CD4-positive, alpha-beta T cell (primary cell): ENCODE measurements around the gene FNBP1L. TPM values are rescaled to one million over a fixed set of nuclear protein-coding genes. Genes with fewer than 3 reads are reported as not detected.

Experiments used
- ATAC-seq: fragments of 200-7000 bp; cut with Tn5 transposase; one replicate; pipeline ENCODE4 v1.10.0; 2022; ENCODE audit warnings: mild to moderate bottlenecking; ENCODE audit not compliant: poor library complexity
- CTCF ChIA-PET: fragments of 350-600 bp; sonication (Branson Sonifier 250); formaldehyde crosslinking; loops from one replicate; lab custom pipeline; 2021; ENCODE audit warnings: antibody characterized with exemption, inconsistent platforms; lab: Charles Lee
- POLR2A ChIA-PET: fragments of 350-600 bp; sonication (Branson Sonifier 250); formaldehyde crosslinking; loops from one replicate; lab custom pipeline; 2021; ENCODE audit warnings: antibody characterized with exemption, inconsistent platforms; lab: Charles Lee
- DNase-seq, 14 experiments: peaks; one replicate each; pipeline ENCODE4 v3.0.0-alpha.2; 2013 to 2020; ENCODE audit warnings: mixed read lengths in 2 of 14
- H3K27ac ChIP-seq, 2 donors: one replicate each; pipeline versions ENCODE4 v1.5.1 to v1.7.0; 2013; ENCODE audit warnings: low read length in 2 of 2, low read depth in 1 of 2, mild to moderate bottlenecking in 1 of 2
- H3K27me3 ChIP-seq, 2 experiments: 1 replicate in 1 of 2; 2 replicates in 1 of 2; pipeline versions ENCODE4 v1.6.1 to v1.7.0; 2013; ENCODE audit warnings: low read length in 2 of 2, control low read depth in 1 of 2, mild to moderate bottlenecking in 1 of 2, moderate library complexity in 1 of 2; ENCODE audit not compliant: insufficient read depth in 2 of 2, control insufficient read depth in 1 of 2
- H3K36me3 ChIP-seq: one replicate; pipeline ENCODE4 v1.6.1; 2013; ENCODE audit warnings: low read length, control low read depth; ENCODE audit not compliant: insufficient read depth
- H3K4me1 ChIP-seq: one replicate; pipeline ENCODE4 v1.6.1; 2013; ENCODE audit warnings: low read length, control low read depth; ENCODE audit not compliant: insufficient read depth
- H3K4me3 ChIP-seq: one replicate; pipeline ENCODE4 v1.5.1; 2013; ENCODE audit warnings: mild to moderate bottlenecking, low read length, moderate library complexity
- H3K9me3 ChIP-seq, 2 experiments: 1 replicate in 1 of 2; 2 replicates in 1 of 2; pipeline versions ENCODE4 v1.6.1 to v1.7.0; 2013; ENCODE audit warnings: low read length in 2 of 2, mild to moderate bottlenecking in 2 of 2, control low read depth in 1 of 2, moderate library complexity in 1 of 2; ENCODE audit not compliant: control insufficient read depth in 1 of 2, insufficient read depth in 1 of 2
- H3K27ac Mint-ChIP-seq: one replicate; pipeline ENCODE4 v1.8.0; 2020; ENCODE audit warnings: mixed read lengths
- H3K27me3 Mint-ChIP-seq: one replicate; pipeline ENCODE4 v1.8.0; 2021; ENCODE audit warnings: mixed read lengths
- H3K36me3 Mint-ChIP-seq: one replicate; pipeline ENCODE4 v1.8.0; 2021; ENCODE audit warnings: low read depth, mixed read lengths
- H3K4me1 Mint-ChIP-seq: one replicate; pipeline ENCODE4 v1.8.0; 2021; ENCODE audit warnings: low read depth, mixed read lengths
- H3K4me3 Mint-ChIP-seq: one replicate; pipeline ENCODE4 v1.8.0; 2020; ENCODE audit warnings: mild to moderate bottlenecking, mixed read lengths
- H3K9me3 Mint-ChIP-seq: one replicate; pipeline ENCODE4 v1.8.0; 2020; ENCODE audit warnings: mixed read lengths
- intact Hi-C, 2 experiments: fragments of 100-400 bp; cut with DNase I in 1 of 2; cut with micrococcal nuclease in 1 of 2; formaldehyde crosslinking; loops; one replicate each; pipeline versions ENCODE4 v1.15.1 to v1.9.0; 2023 to 2025; cut with DNase I, micrococcal nuclease
- total RNA-seq, 174 experiments: library from RNA in 2 of 174; stranded (reverse) in 2 of 174; gene quantifications; one replicate each; pipeline ENCODE4 v1.2.3 and lab custom pipeline; 2021 to 2026
- TF ChIP-seq, protein P1 (sequence below): fragments of 200-600 bp; IDR thresholded peaks from one replicate; pipeline ENCODE4 v1.8.0; 2022; ENCODE audit warnings: antibody characterized with exemption, mild to moderate bottlenecking

The FNBP1L gene
- total RNA-seq, 2 experiments from 2014 or later, result 1.1 TPM

DNA sequence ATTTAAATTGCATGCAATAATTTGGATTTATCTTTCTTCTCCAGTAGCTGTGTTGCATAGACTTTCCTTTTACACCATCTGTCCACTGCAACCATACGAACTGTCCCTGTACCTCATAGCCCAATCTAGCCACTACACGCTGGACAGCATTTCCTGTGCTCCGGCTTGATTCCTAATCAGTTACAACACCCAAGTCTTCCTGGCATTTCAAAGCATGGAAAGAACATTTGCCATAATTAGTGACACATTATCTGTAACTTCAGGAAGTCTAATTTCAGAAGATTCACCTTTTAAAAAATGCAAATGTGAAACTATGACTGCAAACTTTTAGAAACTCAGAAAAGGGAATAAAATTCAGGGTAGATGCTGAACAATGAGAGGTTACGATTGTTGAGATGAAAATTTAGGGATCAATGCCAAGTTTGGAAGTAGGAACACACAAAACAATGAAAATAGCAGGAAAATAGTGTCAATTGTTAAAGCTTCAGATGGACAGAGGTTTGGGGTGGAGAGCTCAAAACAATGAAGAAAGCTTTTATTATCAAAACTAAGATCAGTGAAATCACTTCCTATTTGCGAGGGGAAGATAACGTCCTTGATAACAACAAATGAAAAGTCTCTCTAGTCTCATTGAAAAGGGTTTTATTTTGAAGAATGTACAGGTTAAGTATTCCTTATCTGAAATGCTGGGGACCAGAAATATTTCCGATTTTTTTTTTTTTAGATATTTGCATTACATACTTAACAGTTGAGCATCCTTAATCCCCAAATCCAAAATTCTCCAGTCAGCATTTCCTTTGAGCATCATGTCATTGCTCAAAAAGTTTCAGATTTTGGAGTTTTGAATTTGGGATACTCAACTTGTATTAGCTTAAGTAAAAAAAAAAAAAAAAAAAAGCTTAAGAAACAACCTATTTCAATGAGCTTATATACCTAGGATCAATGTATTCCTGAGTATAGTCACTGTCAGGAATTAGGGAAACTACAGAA lies 107.3 kb downstream of the FNBP1L start:
- Histone ChIP-seq H3K27me3 (no peaks in the 10 kb centered on the region), H3K27ac (no peak overlapping the region), H3K4me1 (no peaks in the 10 kb centered on the region), H3K36me3 (no peaks in the 10 kb centered on the region), H3K9me3 (no peaks in the 10 kb centered on the region), H3K4me3 (no peak overlapping the region)
- Mint-ChIP-seq H3K9me3 (no peaks in the 10 kb centered on the region), H3K4me1 (peaks cover 25% of the 10 kb centered on the region), H3K27me3 (no peaks in the 10 kb centered on the region), H3K4me3 (no peak overlapping the region), H3K27ac (no peak overlapping the region), H3K36me3 (no peaks in the 10 kb centered on the region)
- intact Hi-C loops, result no loop called here
- ATAC-seq (no peak), DNase-seq (no peak)
- TF ChIP-seq, protein P1, sequence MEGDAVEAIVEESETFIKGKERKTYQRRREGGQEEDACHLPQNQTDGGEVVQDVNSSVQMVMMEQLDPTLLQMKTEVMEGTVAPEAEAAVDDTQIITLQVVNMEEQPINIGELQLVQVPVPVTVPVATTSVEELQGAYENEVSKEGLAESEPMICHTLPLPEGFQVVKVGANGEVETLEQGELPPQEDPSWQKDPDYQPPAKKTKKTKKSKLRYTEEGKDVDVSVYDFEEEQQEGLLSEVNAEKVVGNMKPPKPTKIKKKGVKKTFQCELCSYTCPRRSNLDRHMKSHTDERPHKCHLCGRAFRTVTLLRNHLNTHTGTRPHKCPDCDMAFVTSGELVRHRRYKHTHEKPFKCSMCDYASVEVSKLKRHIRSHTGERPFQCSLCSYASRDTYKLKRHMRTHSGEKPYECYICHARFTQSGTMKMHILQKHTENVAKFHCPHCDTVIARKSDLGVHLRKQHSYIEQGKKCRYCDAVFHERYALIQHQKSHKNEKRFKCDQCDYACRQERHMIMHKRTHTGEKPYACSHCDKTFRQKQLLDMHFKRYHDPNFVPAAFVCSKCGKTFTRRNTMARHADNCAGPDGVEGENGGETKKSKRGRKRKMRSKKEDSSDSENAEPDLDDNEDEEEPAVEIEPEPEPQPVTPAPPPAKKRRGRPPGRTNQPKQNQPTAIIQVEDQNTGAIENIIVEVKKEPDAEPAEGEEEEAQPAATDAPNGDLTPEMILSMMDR, result no peak
- ChIA-PET POLR2A (no interaction called here), CTCF (no interaction called here)

DNA sequence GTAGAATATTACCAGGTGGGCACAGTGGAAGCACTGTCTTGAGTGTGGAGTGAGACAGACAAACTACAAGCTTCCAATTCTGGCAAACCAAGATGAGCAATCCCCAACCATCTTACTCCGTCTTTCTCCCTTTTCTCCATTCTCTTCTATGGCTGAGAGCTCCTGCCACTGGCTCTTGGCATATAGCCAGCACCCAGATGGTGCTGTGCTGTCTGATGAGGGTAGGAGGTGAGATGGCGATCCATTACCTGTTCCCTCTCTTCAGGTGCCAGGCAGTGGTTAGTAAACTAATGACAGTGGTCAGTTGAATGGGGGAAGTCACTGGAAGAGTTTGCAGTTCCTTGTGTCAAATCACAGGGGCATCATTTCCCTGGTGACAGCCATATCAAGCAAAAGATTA lies 108.4 kb downstream of the FNBP1L start:
- ATAC-seq, result no peak
- Mint-ChIP-seq H3K27ac (no peak overlapping the region), H3K27me3 (no peaks in the 10 kb centered on the region), H3K9me3 (no peaks in the 10 kb centered on the region), H3K4me3 (no peak overlapping the region), H3K36me3 (no peaks in the 10 kb centered on the region), H3K4me1 (peaks cover 25% of the 10 kb centered on the region)
- POLR2A ChIA-PET, result no interaction called here
- H3K36me3 ChIP-seq, result no peaks in the 10 kb centered on the region
- H3K4me3 ChIP-seq, result no peak overlapping the region
- intact Hi-C loops, result no loop called here
- TF ChIP-seq, protein P1, result no peak
- no peaks in the 10 kb centered on the region for H3K4me1 ChIP-seq
- CTCF ChIA-PET, result no interaction called here
- H3K9me3 ChIP-seq, result no peaks in the 10 kb centered on the region
- no peak overlapping the region for H3K27ac ChIP-seq
- no peaks in the 10 kb centered on the region for H3K27me3 ChIP-seq
- DNase-seq, result no peak

DNA sequence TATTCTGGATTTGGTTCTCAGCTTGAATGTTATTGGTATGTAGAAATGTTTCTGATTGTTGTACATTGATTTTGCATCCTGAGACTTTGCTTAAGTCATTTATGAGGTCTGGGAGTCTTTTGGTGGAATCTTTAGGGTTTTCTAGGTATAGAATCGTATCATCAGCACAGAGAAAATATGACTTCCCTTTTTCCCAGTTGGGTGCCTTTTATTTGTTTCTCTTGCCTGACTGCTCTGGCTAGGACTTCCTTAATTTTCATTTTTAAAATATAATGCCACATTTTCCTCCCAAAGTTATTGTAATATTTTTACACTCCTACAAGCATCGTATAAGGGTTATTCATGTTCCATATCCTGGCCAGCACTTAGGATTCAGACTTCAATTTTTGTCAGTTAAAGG lies 111.1 kb downstream of the FNBP1L start:
- H3K27me3 ChIP-seq, result no peaks in the 10 kb centered on the region
- Mint-ChIP-seq H3K27ac (no peak overlapping the region), H3K36me3 (no peaks in the 10 kb centered on the region), H3K27me3 (no peaks in the 10 kb centered on the region), H3K4me3 (no peak overlapping the region), H3K4me1 (peaks cover 15% of the 10 kb centered on the region), H3K9me3 (no peaks in the 10 kb centered on the region)
- no peaks in the 10 kb centered on the region for H3K4me1 ChIP-seq
- H3K4me3 ChIP-seq, result no peak overlapping the region
- ATAC-seq, result no peak
- ChIA-PET POLR2A (no interaction called here), CTCF (no interaction called here)
- intact Hi-C loops, result no loop called here
- no peaks in the 10 kb centered on the region for H3K9me3 ChIP-seq
- no peak for DNase-seq
- TF ChIP-seq, protein P1, result no peak
- H3K27ac ChIP-seq, result no peak overlapping the region
- H3K36me3 ChIP-seq, result no peaks in the 10 kb centered on the region
